HG03342 (cell line): Measurements from ENCODE around the gene SREBF1.

Experiments used
- ATAC-seq: cut with Tn5 transposase; IDR thresholded peaks from one replicate; pipeline ENCODE4 v1.9.1; 2021; ENCODE audit warnings: mild to moderate bottlenecking, moderate library complexity; ENCODE audit not compliant: unreplicated experiment

SREBF1 gene

GRCh38 chr17:17859909-17860765 is 23.4 kb upstream of the SREBF1 start:
- ATAC-seq: no peak

- ATAC-seq: no peak
These were observed 20.7 kb upstream of the SREBF1 start for GRCh38 chr17:17857496-17857895.

DNA sequence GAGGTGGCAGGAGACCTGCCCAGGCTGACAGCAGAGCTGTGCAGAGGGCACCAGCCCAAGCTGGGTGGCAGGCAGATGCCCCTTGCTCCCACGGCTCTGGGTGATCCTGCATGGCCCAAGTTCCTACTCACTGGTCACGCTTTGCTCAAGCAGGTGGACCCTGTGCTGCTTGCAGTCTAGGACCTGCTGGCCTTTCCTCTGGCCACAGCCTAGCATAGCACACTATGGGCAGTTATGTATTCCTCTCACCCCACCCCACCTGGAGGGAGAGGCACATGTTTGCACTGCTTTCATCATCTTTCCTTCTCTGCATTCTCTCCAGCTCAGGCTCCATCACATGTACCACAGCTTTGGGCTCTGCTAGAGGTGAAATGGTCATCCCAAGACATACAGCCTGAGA is 19.6 kb upstream of the SREBF1 start:
- no peak for ATAC-seq

DNA sequence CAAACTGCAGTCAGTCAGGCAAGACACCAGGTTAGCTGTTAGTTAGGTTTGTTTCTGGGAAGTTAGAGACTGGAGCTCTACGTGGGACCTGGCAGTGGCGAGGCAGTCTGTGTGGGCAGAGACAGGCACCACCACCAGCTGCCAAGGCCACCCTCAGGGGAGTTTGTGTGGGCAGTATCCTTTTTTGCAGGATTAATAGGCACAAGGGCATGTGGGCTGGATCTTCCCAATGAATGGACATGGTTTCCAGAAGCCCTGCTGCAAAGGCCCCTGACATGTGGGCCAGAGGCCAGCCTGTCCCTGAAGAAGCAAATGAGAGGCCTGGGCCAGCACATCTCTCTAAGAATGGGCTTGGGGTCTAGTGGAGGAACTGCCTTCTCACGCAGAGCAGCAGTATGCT is 19.2 kb upstream of the SREBF1 start:
- no peak for ATAC-seq

GRCh38 chr17:17853811-17854447 is 17.1 kb upstream of the SREBF1 start:
- no peak for ATAC-seq

GRCh38 chr17:17852930-17853329 is 16.1 kb upstream of the SREBF1 start:
- no peak for ATAC-seq

GRCh38 chr17:17851103-17852002 is 14.6 kb upstream of the SREBF1 start:
- ATAC-seq: no peak

DNA sequence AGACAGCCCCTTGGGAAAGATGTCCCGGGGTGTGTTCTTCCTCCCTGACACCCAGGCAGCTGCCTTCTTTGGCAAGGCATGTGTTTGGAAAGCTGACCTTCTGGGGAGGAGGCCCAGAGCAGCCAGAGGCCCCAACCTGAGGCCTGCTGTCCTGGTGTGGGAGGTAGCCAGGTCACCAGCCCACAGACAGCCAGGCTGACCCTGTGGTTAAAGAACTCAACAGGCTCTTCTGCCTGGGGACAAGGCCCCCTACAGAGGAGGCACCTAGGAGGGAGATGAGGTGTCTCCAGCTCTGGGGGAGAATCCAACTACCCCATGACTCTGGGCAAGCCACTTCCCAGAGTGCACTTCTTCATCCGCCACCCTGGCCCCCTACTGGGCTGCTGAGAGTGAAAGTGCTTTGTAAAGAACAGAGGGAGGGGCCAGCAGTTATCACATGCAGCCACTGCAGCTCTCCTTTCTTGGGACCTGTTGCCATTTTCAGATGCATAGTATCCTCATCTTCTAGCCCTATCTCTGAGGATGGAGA is 13.1 kb upstream of the SREBF1 start:
- ATAC-seq: no peak

- ATAC-seq: no peak
These were observed 12.5 kb upstream of the SREBF1 start for GRCh38 chr17:17849147-17849820.

GRCh38 chr17:17848311-17849082 is 11.7 kb upstream of the SREBF1 start:
- ATAC-seq: no peak

GRCh38 chr17:17847726-17848125 is 10.9 kb upstream of the SREBF1 start:
- ATAC-seq: no peak

DNA sequence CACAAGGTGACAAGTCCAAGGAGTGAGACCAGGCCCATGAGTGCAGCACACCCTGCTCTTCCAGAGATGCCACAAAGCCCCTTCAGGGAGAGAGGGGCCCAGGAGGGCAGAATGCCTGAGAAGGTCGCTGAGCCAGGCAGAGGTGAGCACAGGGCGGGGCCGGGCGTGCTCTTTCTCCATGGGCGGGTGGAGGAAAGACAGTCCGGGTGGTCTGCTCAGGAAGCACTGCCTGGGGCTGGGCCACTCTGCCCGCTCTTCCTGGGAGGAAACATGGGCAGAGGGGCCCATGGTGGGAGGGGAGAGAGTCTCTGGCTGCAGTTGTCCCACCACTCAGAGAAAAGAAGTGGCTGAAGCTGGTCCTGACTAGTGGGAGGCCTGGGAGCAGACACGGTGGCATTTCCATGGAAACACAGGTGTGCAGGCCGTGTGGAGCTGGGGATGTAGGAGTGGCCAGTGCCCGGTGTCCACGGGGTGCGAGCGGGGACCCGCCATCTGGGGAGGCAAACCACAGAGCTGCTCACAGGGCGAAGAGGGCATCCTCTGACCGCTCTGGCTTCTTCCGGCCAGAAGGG is 10.4 kb upstream of the SREBF1 start:
- ATAC-seq: no peak

GRCh38 chr17:17846645-17847044 is 9.9 kb upstream of the SREBF1 start:
- ATAC-seq: no peak

DNA sequence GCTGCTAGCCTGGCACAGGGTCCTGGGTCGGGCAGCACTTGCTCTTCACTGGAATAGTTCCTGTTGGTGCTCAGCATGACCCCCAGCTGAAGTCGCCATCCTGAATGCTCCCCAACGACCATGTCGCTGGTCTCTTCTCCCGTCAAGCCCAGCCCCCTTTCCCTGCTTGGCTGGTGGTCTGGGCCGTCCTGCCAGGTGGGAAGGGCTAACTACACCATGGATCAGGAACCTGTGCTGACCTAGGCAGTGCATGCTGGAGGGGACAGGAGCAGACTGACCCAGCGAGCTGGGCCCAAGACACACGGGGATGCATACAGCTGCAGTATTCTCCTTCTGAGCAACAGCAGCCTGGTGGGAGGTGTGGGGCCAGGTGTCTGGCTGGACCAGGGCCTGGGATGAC is 9.2 kb upstream of the SREBF1 start:
- ATAC-seq: no peak

- ATAC-seq: no peak
These were observed 8.4 kb upstream of the SREBF1 start for GRCh38 chr17:17845046-17845775.

DNA sequence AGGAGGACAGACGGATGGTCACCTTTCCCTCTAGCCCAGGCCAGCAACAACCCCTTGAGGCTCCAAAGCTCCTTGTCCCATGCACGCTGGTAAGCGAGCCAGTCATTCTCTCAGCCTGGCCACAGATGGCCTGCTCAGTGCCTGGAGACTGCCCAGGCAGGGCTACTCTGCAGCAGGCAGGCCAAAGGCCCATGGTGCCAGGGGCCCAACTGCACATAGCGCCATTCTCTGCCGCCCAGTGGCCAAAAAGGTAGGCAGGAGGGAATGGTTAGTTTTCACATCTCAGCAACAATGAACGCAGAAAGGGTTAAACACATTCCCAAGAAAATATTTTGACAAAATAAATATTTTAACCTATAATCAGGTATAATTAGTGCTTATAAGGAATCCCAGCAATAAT is 7.7 kb upstream of the SREBF1 start:
- no peak for ATAC-seq

- ATAC-seq: no peak
These were observed 7.3 kb upstream of the SREBF1 start for GRCh38 chr17:17844079-17844478.

- no peak for ATAC-seq
These were observed 6.3 kb upstream of the SREBF1 start for GRCh38 chr17:17843096-17843495.
